ENCODE results near the gene DNAJC22. TPM values are rescaled to one million over a fixed set of nuclear protein-coding genes. Genes with fewer than 3 reads are reported as not detected.
"Not testable (repeated sequence)": the region's sequence is repeated elsewhere in the genome, so short reads cannot be mapped to it uniquely, and the experiment has no call there.

The DNAJC22 gene
- 1.5 TPM for polyA plus RNA-seq (2013, experiment 1 of 2; ENCODE audit: insufficient read length)
- polyA plus RNA-seq (2013, experiment 2 of 2; ENCODE audit: insufficient read length) = 1.8 TPM

DNA sequence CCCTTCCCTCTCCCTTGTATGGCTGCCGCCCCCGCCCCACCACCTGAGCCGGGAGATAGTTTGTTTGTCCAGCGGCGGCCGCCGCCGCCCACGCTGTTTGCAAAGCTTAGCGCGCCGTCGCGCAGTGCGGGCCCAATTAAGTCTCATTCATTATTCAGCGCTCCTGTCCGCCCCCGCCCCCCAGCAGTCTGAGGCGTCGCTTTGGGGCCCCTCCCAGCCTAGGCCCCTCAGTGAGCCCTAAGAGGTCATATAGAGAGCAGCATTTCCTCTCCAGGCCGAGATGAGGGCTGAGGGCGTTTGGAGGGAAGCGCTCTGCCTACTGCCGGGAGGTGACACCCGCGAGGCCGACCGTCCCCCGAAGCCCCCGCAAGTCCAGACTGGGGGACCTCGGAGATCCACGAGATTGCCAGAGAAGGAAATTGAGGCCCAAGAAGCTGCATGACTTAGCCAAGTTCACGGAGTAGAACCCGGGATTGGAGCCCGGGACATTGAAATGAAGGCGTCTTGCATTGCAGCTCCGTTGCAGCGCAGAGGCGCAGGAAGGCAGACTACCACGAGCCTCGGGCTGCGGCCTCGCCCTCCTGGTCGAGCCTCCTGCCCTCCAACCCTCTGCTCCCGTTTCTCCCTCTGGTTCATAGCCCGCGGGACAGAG, at the start of gene DNAJC22:
DNAJC22 (plus strand) TSS at position 230 of the 652 bp plus-strand sequence. CDS start 1,985 bp downstream, outside the sequence.
- no peak for DNase-seq

DNA sequence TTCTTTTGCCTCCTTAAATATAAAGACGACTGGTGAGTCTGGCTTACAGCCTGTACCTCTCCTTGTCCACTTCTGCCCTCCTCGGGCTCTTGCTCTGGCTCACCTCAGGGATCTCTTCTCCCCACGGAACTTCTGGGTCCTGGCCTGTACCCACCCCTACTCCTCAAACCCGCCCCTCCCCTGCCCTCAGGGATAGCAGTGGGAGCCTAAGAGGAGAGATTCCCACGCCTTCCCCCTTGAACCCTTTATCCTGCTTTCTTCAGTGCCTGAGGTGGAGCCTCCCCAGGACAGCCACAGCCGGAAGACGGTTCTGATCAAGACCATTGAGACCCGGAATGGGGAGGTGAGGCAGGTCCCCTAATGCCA, 49.0 kb upstream of the DNAJC22 start:
- no peak for DNase-seq

DNA sequence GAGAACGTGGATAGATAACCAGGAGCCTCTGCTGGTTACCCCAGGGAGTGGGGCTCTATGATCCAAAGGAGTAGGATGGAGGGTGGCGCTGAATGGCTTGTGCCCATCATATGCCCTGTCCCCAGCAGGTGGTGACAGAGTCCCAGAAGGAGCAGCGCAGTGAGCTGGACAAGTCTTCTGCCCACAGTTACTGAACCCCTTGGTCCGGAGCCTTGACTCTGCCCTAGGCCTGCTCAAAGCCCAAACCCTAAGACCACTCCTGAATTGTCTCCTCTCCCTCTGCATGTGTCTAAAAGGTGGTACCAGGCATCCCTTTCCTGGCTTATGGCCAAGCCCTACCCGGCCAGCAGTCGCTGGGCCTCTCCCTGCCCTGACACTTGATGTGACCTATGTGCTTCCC, 48.5 kb upstream of the DNAJC22 start:
- DNase-seq = no peak

DNA sequence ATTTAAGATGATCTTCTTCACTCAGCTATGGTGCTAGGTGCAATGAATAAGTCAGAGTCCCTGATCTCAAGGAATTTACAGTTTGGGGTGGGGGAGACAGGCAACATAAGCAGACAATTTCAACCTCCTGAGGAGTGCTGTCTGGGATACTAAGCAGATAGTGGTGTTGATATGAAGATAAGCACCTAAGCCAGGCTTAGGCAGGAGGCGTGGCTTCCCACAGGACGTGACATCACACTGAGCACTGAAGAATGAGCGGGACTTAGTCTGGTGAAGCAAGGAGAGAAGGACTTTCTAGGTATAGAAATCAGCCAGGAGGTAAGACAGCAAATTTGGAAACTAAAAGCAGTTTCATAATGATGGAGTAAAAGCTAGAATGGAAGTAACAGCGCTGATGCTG, 44.9 kb upstream of the DNAJC22 start:
- DNase-seq = no peak

DNA sequence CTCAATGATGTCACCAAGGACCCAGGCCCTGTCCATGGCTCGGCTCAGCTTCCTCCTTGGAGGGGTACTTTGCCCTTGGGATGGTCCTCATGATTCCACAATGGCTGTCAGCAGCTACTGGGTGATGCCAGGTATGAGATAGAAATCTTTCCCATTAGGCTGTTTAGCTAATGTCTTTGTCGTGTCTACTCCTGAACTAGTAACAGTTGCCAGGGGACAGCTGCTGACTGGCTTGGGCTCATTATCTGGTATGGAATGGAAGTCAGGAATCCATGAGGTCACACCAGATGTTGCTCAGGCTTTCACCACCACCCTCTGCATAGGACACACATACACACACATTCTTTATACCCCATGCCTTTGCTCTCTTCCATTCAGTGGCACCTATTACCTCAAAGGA, 42.5 kb upstream of the DNAJC22 start:
- DNase-seq = peak; percentile 41

DNA sequence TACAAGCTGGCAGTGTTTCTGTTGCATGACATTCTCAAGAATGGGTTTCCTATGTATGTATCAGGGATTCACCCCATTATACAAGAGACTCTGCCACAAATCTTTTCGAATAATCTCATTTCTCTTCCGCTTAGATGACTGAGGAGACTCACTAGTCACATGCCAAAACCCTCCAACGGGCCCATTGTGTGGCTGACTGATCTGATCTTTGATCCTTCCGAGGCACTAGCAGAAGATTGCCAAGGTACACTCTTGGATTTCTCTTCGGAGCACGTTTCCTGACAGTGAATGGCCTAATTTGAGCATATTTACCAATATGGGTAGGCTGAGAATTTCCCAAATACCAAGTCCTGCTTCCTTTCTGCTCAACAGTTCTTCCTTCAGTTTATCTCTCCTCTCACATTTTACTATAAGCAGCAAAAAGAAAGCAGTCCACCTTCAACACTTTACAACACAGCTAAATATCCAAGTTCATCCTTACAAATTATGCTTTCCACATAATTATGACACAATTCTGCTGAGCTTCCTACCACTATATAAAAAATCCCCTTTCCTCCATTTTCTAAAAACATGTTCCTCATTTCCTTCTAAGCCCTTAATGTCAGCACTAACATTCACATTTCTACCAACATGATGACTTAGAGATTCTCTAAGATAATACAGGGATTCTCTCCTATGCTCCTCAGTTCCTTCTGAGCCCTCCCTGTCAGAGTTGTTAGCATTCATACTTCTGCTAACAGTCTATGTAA, 40.8 kb upstream of the DNAJC22 start:
- no peak for DNase-seq

DNA sequence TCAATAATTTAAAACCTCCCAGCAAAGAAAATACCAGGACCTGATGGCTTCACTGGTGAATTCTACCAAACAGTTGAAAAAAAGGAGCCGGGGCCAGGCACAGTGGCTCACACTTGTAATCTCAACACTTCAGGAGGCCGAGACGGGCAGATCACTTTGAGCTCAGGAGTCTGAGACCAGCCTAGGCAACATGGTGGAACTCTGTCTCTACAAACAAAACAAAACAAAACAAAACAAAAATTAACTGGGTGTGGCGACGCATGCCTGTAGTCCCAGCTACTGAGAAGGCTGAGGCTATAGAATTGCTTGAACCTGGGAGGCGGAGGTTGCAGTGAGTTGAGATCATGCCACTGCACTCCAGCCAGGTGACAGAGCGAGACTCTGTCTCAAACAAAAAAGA, 37.3 kb upstream of the DNAJC22 start:
- DNase-seq = no peak

DNA sequence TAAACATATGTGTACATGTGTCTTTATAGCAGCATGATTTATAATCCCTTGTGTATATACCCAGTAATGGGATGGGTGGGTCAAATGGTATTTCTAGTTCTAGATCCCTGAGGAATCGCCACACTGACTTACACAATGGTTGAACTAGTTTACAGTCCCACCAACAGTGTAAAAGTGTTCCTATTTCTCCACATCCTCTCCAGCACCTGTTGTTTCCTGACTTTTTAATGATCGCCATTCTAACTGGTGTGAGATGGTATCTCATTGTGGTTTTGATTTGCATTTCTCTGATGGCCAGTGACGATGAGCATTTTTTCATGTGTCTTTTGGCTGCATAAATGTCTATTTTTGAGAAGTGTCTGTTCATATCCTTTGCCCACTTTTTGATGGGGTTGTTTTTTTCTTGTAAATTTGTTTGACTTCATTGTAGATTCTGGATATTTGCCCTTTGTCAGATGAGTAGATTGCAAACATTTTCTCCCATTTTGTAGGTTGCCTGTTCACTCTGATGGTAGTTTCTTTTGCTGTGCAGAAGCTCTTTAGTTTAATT, 36.2 kb upstream of the DNAJC22 start:
- not testable (repeated sequence) for DNase-seq

DNA sequence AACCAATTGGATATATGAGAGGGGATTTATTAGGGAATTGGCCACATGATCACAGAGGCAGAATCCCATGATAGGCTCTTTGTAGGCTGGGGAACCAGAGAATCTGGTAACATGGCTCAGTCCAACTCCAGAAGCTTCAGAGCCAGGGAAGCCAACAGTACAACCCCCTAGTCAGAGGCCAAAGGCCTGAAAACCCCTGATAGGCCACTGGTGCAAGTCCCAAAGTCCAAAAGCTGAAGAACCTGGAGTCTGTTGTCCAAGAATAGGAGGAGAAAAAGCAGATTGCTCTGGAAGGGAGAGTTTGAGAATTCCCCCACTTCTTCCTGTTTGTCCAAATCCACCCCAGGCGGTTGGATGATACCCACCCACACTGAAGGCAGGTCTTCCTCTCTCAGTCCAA, 31.9 kb upstream of the DNAJC22 start:
- DNase-seq = no peak

DNA sequence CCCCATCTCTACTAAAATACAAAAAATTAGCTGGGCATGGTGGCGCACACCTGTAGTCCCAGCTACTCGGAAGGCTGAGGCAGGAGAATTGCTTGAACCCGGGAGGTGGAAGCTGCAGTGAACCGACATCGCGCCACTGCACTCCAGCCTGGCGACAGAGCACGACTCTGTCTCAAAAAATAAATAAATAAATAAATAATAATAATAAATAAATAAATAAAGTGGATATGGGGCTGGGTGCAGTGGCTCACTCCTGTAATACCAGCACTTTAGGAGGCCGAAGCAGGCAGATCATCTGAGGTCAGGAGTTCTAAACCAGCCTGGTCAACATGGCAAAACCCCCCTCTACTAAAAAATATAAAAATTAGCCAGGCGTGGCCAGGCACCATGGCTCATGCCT, 29.6 kb upstream of the DNAJC22 start:
- not testable (repeated sequence) for DNase-seq

DNA sequence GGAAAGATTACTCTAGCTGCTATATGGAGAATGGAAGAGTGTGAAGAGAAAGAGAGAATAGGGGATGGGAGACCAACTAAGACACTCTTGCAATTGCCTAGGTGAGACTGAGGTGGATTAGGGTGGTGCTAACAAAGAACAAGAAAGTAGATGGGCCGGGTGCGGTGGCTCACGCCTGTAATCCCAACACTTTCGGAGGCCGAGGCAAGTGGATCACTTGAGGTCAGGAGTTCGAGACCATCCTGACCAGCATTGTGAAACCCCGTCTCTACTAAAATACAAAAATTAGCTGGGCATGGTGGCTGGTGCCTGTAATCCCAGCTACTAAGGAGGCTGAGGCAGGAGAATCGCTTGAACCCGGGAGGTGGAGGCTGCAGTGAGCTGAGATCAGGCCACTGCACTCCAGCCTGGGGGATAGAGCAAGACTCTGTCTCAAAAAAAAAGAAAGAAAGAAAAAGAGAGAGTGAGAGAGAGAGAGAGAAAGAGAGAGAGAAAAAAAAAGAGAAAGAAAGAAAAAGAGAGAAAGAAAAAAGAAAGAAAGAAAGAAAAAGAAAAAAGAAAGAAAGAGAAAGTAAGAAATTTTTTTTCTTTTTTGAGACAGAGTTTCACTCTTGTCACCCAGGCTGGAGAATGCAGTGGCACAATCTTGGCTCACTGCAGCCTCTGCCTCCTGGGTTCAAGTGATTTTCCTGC, 26.1 kb upstream of the DNAJC22 start:
- DNase-seq = not testable (repeated sequence)

DNA sequence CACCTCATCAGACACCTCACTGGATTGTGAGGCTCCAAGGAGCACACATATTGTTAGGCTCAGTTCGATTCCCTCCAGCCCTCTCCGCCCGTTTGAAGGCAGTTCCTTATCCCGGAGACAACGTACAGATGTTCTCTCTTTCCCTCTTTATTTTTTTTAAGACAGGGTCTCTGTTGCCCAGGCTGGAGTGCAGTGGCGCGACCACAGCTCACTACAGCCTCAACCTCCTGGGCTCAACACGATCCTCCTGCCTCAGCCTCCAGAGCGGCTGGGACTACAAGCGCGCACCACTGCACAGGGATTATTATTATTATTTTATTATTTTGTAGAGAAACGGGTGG, 24.4 kb upstream of the DNAJC22 start:
- DNase-seq = no peak

DNA sequence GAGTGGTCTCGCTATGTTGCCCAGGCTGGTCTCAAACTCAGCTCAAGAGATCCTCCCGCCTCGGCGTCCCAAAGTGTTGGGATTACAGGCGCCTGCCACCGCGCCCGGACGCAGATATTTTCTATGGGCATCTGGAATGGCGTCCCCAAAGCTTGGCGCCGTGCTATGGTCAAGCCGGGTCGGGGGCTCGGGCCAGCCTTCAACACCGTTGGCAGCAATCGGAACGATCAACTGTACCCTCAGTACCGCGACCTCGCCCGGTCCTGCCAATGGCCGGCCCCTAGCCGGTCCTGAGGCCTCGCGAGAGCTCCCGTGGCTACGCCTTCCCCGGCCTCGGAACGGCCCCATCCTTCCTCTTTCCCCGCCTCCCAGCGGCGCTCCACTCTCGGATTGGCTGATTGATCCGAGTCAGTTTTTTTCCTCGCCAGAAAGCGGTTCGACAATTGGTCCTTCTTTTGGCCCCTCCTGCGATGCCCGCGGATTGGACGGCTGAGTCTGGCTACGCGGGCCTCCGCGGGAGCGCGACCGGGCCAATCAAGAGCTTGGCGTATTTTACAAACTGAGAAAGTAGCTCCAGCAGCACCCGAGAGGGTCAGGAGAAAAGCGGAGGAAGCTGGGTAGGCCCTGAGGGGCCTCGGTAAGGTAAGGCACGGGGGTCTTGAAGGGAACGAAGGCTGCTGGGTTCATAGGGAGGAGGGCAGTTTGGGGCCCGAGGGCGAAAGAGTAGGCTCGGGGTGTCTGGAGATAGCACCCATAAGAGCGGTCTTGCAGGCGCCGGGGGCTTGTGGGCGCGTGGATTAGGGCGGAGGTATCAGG, 23.8 kb upstream of the DNAJC22 start, which contains the start of gene TROAP:
TROAP (plus strand) TSS at position 548 of the 816 bp plus-strand sequence. CDS start 354 bp downstream, outside the sequence.
- DNase-seq = peak; percentile 98

DNA sequence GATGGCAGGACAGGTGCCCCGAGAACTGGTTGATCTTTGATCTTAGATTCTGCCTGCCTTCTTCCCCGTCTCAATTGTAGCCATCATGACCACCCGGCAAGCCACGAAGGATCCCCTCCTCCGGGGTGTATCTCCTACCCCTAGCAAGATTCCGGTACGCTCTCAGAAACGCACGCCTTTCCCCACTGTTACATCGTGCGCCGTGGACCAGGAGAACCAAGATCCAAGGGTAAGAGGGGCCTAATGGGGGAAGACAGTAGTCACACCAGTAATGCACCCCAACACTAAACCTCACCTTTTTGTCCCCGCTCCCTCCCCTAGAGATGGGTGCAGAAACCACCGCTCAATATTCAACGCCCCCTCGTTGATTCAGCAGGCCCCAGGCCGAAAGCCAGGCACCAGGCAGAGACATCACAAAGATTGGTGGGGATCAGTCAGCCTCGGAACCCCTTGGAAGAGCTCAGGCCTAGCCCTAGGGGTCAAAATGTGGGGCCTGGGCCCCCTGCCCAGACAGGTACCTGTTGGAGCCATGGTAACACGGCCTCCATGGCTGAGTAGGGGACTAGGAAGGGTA, 23.1 kb upstream of the DNAJC22 start:
- DNase-seq = no peak

DNA sequence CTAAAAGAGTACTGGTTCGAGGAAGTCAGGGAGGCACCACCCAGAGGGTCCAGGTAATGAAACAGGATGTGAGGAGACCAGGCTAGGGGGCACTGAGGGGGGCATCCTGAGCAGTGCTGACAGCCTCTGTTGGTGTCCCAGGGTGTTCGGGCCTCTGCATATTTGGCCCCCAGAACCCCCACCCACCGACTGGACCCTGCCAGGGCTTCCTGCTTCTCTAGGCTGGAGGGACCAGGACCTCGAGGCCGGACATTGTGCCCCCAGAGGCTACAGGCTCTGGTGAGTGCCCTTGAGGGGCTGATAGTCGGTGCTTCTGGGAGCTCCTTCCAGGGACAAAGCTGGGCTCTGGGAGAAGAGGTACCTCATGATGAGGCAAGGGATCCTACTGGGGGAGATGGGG, 21.1 kb upstream of the DNAJC22 start:
- no peak for DNase-seq

DNA sequence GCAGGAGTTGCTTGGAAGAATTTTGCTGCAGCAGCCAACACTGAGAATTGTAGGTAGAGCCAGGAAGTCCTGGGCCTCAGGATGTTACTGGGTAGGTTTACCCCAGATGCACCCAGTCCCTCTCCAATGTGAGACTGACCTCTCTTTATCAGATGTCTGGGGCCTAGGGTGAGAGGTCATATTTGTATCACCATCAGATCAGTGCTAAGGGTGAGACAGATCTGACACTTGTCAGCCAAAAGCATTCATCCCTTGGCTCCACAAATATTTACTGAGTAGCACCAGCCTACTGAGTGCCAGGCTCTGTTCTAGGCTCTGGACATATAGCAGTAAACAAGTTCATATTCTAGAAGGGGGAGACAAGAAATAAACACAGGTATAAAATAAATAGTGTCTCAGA, 19.3 kb upstream of the DNAJC22 start:
- DNase-seq = no peak

DNA sequence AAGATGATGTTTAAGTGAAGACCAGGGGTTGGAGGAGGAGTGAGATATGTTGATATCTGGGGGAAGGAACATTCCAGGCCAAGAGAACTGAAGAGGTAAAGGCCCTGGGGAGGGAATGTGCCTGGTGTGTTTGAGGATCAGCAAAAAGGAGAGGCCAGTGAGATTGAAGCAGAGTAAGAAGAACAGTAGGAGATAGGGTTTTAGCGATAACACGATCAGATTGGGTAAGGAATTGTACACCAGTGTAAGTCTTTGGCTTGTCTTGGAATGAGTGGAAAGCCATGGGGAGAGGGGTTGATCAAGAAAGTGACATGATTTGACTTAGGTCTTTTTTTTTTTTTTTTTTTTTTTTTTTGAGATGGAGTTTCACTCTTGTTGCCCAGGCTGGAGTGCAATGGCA, 18.8 kb upstream of the DNAJC22 start:
- DNase-seq = no peak

DNA sequence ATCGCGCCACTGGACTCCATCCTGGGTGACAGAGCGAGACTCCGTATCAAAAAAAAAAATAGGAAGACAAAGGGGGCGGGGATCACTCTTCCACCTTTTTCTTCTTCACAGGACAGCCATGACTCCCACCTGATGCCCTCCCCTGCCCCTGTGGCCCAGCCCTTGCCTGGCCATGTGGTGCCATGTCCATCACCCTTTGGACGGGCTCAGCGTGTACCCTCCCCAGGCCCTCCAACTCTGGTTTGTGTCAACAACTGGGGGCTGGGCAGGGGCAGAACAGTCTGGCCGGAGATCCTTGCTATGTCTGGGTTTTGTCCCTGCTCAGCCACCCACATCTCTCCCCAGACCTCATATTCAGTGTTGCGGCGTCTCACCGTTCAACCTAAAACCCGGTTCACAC, 17.9 kb upstream of the DNAJC22 start:
- no peak for DNase-seq

DNA sequence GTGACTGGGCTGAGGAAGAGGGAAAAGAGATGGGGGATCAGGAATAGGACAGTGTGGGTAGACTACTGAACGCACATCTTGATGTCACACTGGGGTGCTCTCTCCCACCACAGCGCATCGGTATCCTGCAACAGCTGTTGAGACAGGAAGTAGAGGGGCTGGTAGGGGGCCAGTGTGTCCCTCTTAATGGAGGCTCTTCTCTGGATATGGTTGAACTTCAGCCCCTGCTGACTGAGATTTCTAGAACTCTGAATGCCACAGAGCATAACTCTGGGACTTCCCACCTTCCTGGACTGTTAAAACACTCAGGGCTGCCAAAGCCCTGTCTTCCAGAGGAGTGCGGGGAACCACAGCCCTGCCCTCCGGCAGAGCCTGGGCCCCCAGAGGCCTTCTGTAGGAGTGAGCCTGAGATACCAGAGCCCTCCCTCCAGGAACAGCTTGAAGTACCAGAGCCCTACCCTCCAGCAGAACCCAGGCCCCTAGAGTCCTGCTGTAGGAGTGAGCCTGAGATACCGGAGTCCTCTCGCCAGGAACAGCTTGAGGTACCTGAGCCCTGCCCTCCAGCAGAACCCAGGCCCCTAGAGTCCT, 16.6 kb upstream of the DNAJC22 start:
- no peak for DNase-seq

DNA sequence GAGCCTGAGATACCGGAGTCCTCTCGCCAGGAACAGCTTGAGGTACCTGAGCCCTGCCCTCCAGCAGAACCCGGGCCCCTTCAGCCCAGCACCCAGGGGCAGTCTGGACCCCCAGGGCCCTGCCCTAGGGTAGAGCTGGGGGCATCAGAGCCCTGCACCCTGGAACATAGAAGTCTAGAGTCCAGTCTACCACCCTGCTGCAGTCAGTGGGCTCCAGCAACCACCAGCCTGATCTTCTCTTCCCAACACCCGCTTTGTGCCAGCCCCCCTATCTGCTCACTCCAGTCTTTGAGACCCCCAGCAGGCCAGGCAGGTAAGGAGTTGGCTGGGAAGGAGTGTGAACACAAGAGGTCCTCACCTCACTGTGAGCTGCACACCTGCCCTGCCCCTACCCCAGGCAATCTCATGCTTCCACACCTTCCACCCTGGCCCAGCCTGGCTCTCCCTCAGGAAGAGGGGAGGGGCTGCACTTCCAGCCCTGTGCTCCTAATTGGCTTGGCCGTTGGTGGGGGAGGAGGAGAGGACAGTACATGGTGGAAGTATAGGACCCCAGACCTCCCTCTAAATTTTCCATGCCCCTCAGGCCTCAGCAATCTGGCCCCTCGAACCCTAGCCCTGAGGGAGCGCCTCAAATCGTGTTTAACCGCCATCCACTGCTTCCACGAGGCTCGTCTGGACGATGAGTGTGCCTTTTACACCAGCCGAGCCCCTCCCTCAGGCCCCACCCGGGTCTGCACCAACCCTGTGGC, 15.9 kb upstream of the DNAJC22 start:
- no peak for DNase-seq

All from fibroblast of skin of abdomen (primary cell).